Choroid plexus epithelial cell (primary cell): ENCODE measurements around the gene LMAN2.

Source experiments
- DNase-seq: peaks from one replicate; pipeline ENCODE4 v3.0.0-alpha.2; 2010; ENCODE audit warnings: low read depth
- H3K4me3 ChIP-seq: 2 replicates; pipeline ENCODE4 v1.5.1; 2011; ENCODE audit warnings: low read depth, mild to moderate bottlenecking, control low read depth, low read length, moderate library complexity
- CTCF ChIP-seq: conservative IDR thresholded peaks from 2 replicates; pipeline ENCODE4 v1.5.1; 2011; ENCODE audit warnings: low read depth, mild to moderate bottlenecking, control low read depth, inconsistent platforms, low read length, moderate library complexity

The LMAN2 gene

GRCh38 chr5:177319913-177320588, 31.4 kb downstream of the LMAN2 start:
- no peak for DNase-seq
- TF ChIP-seq CTCF, result no peak
- H3K4me3 ChIP-seq, result no peak overlapping the region

DNA sequence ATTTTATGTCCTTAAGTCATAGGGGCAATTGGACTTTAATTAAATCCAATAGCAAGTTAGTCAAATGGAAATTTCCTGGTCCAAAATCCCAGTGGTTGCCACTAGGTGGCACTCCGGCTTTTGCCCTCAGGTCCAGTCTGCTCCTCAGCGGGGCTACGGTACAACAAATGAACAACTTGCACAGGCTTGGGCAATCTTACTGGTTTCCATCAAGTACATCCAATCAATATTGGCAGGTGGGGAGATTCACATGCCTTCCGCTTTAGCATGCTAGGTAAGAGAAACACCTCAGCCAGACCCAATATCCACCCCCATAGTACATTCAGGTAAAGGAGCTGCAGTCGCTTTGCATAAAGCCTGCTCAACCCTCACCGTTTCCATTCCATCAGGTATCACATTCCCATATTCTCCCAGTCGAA, 33.5 kb downstream of the LMAN2 start:
- peak; percentile 95 for TF ChIP-seq CTCF
- DNase-seq, result peak; percentile 91
- H3K4me3 ChIP-seq, result no peak overlapping the region

- no peak for TF ChIP-seq CTCF
- DNase-seq, result no peak
- H3K4me3 ChIP-seq, result no peak overlapping the region
Observed at GRCh38 chr5:177316005-177316404, 35.5 kb downstream of the LMAN2 start.

DNA sequence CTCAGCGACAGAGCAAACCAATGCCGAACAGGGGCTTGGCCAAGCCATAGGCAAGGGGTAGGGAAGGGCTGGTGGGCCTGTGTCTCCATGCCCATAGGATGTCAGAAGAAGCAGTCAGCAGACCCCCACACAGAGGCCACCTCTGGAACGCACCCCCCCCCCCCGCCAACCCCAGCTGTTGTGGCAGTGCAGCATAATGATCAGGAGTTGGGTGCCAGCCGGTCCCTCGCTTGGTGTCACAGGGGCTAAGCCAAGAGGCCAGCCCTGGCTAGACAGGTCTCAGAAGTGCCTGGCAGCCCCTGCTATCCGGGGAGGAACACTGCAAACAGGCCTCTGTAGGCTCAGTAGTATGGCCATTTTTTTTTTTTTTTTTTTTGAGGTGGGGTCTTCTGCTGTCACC, 36.1 kb downstream of the LMAN2 start:
- TF ChIP-seq CTCF, result no peak
- DNase-seq, result no peak
- no peak overlapping the region for H3K4me3 ChIP-seq

DNA sequence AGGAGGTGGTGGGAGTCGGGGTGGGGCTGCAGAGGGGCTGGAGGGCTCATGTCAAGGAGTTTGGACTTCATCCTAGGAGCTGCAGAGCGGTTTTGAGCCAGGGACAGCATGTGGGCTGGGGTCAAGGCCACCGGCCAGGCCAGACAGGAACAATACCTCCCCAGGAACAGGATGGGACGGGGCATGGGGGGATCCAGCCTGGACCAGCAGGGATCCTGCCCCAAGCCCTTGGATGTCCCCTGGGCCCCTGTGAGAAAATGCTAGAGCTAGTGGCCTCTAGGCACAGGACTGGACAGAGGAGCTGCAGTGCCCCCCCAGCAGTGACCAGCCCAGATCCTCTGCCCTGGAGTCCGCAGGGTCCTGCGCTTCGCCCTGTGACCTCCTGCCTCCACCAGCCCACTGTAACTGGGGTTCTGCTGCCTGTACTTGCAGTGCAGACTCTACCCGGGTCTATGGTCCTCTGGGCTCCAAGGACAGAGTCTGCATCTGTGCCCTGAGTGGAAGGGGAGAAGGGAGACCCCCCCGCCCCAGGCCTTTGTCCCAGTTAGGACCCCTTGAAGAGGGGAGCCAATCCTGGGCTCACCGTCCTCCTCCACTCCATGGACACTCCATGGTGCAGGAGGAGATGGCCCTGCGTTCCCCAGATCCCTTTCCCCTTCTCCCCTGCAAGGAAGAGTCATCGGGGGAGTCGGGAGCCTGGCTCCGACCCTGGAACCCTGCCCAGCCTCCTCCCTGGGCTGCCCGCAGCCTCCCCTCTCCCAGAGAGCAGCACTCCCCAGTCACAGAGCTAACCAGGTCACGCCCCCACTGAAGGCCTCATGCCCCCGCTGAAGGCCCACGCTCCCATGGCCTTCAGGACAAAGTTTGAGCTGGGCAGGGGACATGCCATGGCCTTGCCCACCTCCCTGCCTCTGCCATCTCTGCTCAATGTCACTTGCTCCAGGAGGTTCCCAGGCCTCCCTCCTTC, 36.8 kb downstream of the LMAN2 start:
- no peak for TF ChIP-seq CTCF
- H3K4me3 ChIP-seq, result no peak overlapping the region
- no peak for DNase-seq

DNA sequence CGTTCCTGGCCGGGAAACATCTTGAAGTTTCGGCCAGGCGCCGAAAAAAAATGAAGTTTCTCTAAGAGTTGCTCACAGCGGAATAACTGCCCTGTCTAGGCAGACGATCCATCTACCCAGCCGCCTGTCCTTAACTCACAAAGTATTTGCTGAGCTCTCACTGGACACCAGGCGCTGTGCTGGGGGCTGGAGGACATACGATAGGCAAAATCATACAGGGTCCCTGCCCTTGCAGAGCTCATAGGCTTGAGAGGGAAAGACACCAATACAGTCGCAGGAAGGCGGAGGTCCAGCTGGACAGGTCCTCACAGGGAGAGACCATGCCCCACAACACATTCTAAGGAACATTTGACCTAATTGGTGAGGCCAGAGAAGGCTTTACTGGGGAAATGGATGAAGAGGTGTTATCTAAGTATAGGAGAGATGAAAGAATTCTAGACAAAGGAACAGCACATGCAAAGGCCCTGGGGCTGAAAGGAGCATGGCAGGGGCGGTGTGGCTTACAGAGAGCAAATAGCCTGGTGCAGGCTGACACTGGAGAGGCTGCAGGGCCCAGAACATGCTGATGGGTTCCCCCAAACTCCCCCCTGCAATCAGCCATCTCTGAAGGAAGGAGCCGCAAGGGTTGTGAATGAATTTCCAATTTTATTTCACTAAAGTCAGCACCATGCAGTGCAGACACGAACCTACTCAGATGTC, 37.8 kb downstream of the LMAN2 start:
- DNase-seq, result no peak
- no peak overlapping the region for H3K4me3 ChIP-seq
- no peak for TF ChIP-seq CTCF
